ENCODE results near the gene JAKMIP3. TPM values are rescaled to one million over a fixed set of nuclear protein-coding genes. Genes with fewer than 3 reads are reported as not detected.

The JAKMIP3 gene
- total RNA-seq, 1 donor from 2014 or later, result 0.09 TPM

GRCh38 chr10:132102071-132102716 is 36.4 kb downstream of the JAKMIP3 start:
- no peak for ATAC-seq (ENCODE audit: low read depth)

DNA sequence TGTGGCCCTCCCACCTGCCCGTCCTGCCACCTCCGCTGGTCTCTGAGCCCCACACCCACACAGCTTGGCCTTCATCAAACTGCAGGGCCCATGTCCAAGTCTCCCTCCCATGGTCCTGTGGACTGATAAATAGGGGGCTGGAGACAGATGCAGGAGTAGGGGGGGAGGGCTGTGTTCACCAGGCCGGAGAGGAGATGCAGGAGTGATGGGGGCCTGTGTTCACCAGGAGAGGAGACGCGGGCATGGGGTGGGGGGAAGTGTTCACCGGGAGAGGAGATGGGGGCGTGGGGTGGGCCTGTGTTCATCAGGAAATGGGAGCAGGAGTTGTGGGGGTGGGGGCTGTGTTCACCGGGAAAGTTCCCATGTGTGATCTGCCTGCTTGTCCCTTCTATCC is 37.0 kb downstream of the JAKMIP3 start:
- no peak for TF ChIP-seq CTCF (IDR thresholded peaks at IDR 0.05)
- DNase-seq (no peak), ATAC-seq (ENCODE audit: low read depth) (no peak)
- ChIA-PET POLR2A (no interaction called here), CTCF (no interaction called here)
- Mint-ChIP-seq H3K9me3 (no peaks in the 10 kb centered on the region), H3K4me1 (no peaks in the 10 kb centered on the region), H3K27me3 (peaks cover 11% of the 10 kb centered on the region), H3K27ac (no peak overlapping the region), H3K4me3 (no peak overlapping the region), H3K36me3 (ENCODE audit: low read depth) (no peaks in the 10 kb centered on the region)
- intact Hi-C loops (cut with micrococcal nuclease), result no loop called here

More at GRCh38 chr10:132102071-132102716, 36.4 kb downstream of the JAKMIP3 start:
- Mint-ChIP-seq H3K4me1 (no peaks in the 10 kb centered on the region), H3K36me3 (ENCODE audit: low read depth) (no peaks in the 10 kb centered on the region), H3K4me3 (no peak overlapping the region), H3K27me3 (peaks cover 11% of the 10 kb centered on the region), H3K27ac (no peak overlapping the region), H3K9me3 (no peaks in the 10 kb centered on the region)
- intact Hi-C loops (cut with micrococcal nuclease), result no loop called here
- POLR2A ChIA-PET, result no interaction called here
- TF ChIP-seq CTCF (IDR thresholded peaks at IDR 0.05), result no peak
- DNase-seq, result no peak
- CTCF ChIA-PET, result no interaction called here

DNA sequence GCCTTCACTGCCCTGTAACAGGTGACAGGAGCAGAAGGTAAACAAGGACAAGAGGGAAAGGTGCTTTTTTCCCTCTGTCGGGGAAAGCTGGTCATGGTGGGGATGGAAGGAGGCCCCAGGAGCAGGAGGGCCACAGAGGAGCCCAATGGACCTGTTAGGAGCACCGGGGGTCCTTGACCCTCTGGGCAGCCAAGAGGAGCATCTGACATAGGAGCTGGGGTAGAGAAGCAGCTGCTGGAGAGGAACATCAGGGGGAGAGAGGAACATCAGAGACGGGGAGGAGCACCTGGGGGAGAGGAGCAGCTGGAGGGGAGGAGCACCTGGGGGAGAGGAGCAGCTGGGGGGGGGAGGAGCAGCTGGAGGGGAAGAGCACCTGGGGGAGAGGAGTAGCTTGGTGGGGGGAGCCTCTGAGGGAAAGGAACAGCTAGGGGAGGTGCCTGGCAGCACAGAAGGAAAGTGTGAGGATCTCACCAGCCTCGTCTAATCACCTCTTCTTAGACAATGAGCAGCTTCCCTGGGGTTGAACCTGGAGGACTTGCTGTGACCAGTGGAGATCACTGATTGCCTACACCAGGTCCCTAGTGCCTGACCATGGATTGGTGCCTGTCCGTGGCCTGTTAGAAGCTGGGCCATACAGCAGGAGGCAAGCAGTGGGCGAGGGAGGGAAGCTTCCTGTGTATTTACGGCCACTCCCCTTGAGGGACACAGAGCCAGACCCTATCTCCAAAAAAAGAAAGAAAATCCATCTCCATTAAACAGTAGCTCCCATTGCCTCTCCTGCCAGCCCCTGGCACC is 37.6 kb downstream of the JAKMIP3 start:
- H3K36me3 Mint-ChIP-seq (ENCODE audit: low read depth), result no peaks in the 10 kb centered on the region
- ChIA-PET POLR2A (no interaction called here), CTCF (no interaction called here)
- ATAC-seq (ENCODE audit: low read depth) (no peak), DNase-seq (no peak)
- H3K27ac Mint-ChIP-seq, result no peak overlapping the region
- H3K27me3 Mint-ChIP-seq, result peaks cover 11% of the 10 kb centered on the region
- H3K4me1 Mint-ChIP-seq, result no peaks in the 10 kb centered on the region
- TF ChIP-seq CTCF (IDR thresholded peaks at IDR 0.05), result no peak
- no peaks in the 10 kb centered on the region for H3K9me3 Mint-ChIP-seq
- intact Hi-C loops (cut with micrococcal nuclease), result no loop called here
- no peak overlapping the region for H3K4me3 Mint-ChIP-seq

- no peaks in the 10 kb centered on the region for H3K4me1 Mint-ChIP-seq
- DNase-seq, result no peak
- intact Hi-C loops (cut with micrococcal nuclease), result no loop called here
- no peak overlapping the region for H3K4me3 Mint-ChIP-seq
- no peaks in the 10 kb centered on the region for H3K9me3 Mint-ChIP-seq
- ChIA-PET POLR2A (no interaction called here), CTCF (no interaction called here)
- no peak for TF ChIP-seq CTCF (IDR thresholded peaks at IDR 0.05)
- H3K27me3 Mint-ChIP-seq, result peaks cover 11% of the 10 kb centered on the region
- no peak overlapping the region for H3K27ac Mint-ChIP-seq
- H3K36me3 Mint-ChIP-seq (ENCODE audit: low read depth), result no peaks in the 10 kb centered on the region
- no peak for ATAC-seq (ENCODE audit: low read depth)
Measured at GRCh38 chr10:132104062-132104461, 38.3 kb downstream of the JAKMIP3 start.

- intact Hi-C loops (cut with micrococcal nuclease), result no loop called here
- H3K4me3 Mint-ChIP-seq, result no peak overlapping the region
- POLR2A ChIA-PET, result no interaction called here
- H3K27me3 Mint-ChIP-seq, result peaks cover 11% of the 10 kb centered on the region
- H3K27ac Mint-ChIP-seq, result no peak overlapping the region
- DNase-seq (no peak), ATAC-seq (ENCODE audit: low read depth) (no peak)
- no peaks in the 10 kb centered on the region for H3K36me3 Mint-ChIP-seq (ENCODE audit: low read depth)
- H3K9me3 Mint-ChIP-seq, result no peaks in the 10 kb centered on the region
- no peak for TF ChIP-seq CTCF (IDR thresholded peaks at IDR 0.05)
- CTCF ChIA-PET, result no interaction called here
- no peaks in the 10 kb centered on the region for H3K4me1 Mint-ChIP-seq
Measured at GRCh38 chr10:132104471-132105301, 38.9 kb downstream of the JAKMIP3 start.

All from activated B cell treated with CpG ODN at 0.5 μM for 24 hours (primary cell).